HL-60 (cell line): ENCODE results near the gene MBNL1.

Experiments
- CTCF ChIP-seq: IDR thresholded peaks from one replicate; pipeline ENCODE4 v1.5.1; 2011; ENCODE audit warnings: low read length, control low read depth, inconsistent platforms; ENCODE audit not compliant: insufficient read depth
- POLR2AphosphoS5 ChIP-seq: IDR thresholded peaks from 2 replicates; pipeline ENCODE4 v1.6.1; 2012; ENCODE audit warnings: low read depth

- TF ChIP-seq POLR2AphosphoS5: no peak
- TF ChIP-seq CTCF: no peak
These were observed 47.6 kb downstream of the MBNL1 start for GRCh38 chr3:152316318-152316717.
